Activated B cell treated with CpG ODN at 0.5 μM for 24 hours (primary cell): Measurements from ENCODE around the gene TM6SF1. TPM values are rescaled to one million over a fixed set of nuclear protein-coding genes. Genes with fewer than 3 reads are reported as not detected.

Experiments
- ATAC-seq: fragments of 200-7000 bp; cut with Tn5 transposase; one replicate; pipeline ENCODE4 v1.10.0; 2021; ENCODE audit warnings: low read depth, mild to moderate bottlenecking, moderate library complexity
- CTCF ChIA-PET: fragments of 350-600 bp; sonication (Branson Sonifier 250); formaldehyde crosslinking; loops from one replicate; lab custom pipeline; 2021; ENCODE audit warnings: antibody characterized with exemption; lab: Charles Lee
- POLR2A ChIA-PET: fragments of 350-600 bp; sonication (Branson Sonifier 250); formaldehyde crosslinking; loops from one replicate; lab custom pipeline; 2021; ENCODE audit warnings: antibody characterized with exemption; lab: Charles Lee
- DNase-seq: peaks from one replicate; pipeline ENCODE4 v3.0.0; 2022
- H3K27ac Mint-ChIP-seq: one replicate; pipeline ENCODE4 v1.8.0; 2020; ENCODE audit warnings: mixed read lengths
- H3K27me3 Mint-ChIP-seq: one replicate; pipeline ENCODE4 v1.8.0; 2021; ENCODE audit warnings: mixed read lengths
- H3K36me3 Mint-ChIP-seq: one replicate; pipeline ENCODE4 v1.8.0; 2021; ENCODE audit warnings: low read depth, mixed read lengths
- H3K4me1 Mint-ChIP-seq: one replicate; pipeline ENCODE4 v1.8.0; 2021; ENCODE audit warnings: mixed read lengths
- H3K4me3 Mint-ChIP-seq: one replicate; pipeline ENCODE4 v1.8.0; 2020; ENCODE audit warnings: mild to moderate bottlenecking, mixed read lengths
- H3K9me3 Mint-ChIP-seq: one replicate; pipeline ENCODE4 v1.8.0; 2020; ENCODE audit warnings: mixed read lengths
- intact Hi-C: fragments of 100-400 bp; cut with micrococcal nuclease; formaldehyde crosslinking; loops from one replicate; pipeline ENCODE4 v1.15.1; 2024
- total RNA-seq: library from RNA; stranded (reverse); gene quantifications from 2 replicates; pipeline ENCODE4 v1.2.3, GENCODE V29; 2022
- TF ChIP-seq, protein P1 (sequence below): fragments of 200-600 bp; IDR thresholded peaks from one replicate; pipeline ENCODE4 v1.8.0; 2022; ENCODE audit warnings: antibody characterized with exemption, mild to moderate bottlenecking

TM6SF1 gene
- total RNA-seq, 1 donor from 2014 or later = 4.1 TPM

DNA sequence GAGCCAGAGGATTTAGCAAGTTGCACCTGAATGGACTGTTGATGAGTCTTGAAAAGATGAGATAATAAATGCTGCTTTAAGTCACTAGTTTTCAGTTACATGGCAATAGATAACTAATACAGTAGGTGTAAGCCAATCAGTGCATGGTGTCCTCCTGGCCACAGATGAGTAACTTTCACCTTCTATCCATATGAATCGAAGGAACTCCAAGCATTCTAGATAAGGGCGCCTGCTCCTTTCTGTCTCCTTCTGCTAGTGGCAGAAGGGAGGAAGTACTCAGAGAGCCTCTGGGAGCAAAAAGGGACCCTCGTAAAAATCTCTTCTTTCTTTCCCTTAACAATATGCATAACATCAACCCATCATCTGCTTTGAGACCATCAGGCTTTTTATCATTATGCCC is 37.3 kb downstream of the TM6SF1 start:
- intact Hi-C loops = no loop called here
- POLR2A ChIA-PET = no interaction called here
- TF ChIP-seq, protein P1, sequence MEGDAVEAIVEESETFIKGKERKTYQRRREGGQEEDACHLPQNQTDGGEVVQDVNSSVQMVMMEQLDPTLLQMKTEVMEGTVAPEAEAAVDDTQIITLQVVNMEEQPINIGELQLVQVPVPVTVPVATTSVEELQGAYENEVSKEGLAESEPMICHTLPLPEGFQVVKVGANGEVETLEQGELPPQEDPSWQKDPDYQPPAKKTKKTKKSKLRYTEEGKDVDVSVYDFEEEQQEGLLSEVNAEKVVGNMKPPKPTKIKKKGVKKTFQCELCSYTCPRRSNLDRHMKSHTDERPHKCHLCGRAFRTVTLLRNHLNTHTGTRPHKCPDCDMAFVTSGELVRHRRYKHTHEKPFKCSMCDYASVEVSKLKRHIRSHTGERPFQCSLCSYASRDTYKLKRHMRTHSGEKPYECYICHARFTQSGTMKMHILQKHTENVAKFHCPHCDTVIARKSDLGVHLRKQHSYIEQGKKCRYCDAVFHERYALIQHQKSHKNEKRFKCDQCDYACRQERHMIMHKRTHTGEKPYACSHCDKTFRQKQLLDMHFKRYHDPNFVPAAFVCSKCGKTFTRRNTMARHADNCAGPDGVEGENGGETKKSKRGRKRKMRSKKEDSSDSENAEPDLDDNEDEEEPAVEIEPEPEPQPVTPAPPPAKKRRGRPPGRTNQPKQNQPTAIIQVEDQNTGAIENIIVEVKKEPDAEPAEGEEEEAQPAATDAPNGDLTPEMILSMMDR = no peak
- Mint-ChIP-seq H3K27me3 (no peaks in the 10 kb centered on the region), H3K9me3 (peaks cover 3% of the 10 kb centered on the region), H3K4me1 (no peaks in the 10 kb centered on the region), H3K27ac (no peak overlapping the region), H3K36me3 (no peaks in the 10 kb centered on the region), H3K4me3 (no peak overlapping the region)
- no peak for DNase-seq
- ATAC-seq = no peak
- CTCF ChIA-PET = no interaction called here

DNA sequence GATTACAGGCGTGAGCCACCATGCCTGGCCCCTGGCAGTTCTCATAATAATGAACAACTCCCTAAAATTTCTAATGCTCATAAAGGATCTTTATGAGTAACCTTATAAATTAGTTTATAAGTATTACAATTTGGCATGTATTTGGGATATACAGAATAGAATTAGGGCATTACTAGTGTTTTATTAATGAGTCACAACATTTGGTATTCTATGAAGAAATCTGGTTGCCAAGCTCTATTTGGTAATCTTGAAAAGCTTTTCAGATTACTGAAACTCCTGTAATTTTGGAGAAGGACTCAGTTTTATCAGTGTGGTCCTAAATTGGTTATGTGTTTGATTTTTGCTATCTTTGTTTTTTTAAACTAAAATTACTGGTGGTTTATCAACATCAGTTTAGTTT is 45.8 kb downstream of the TM6SF1 start:
- TF ChIP-seq, protein P1 = no peak
- ChIA-PET POLR2A (no interaction called here), CTCF (no interaction called here)
- DNase-seq (no peak), ATAC-seq (no peak)
- Mint-ChIP-seq H3K27ac (no peak overlapping the region), H3K36me3 (no peaks in the 10 kb centered on the region), H3K27me3 (no peaks in the 10 kb centered on the region), H3K4me3 (no peak overlapping the region), H3K9me3 (no peaks in the 10 kb centered on the region), H3K4me1 (no peaks in the 10 kb centered on the region)
- intact Hi-C loops = no loop called here

DNA sequence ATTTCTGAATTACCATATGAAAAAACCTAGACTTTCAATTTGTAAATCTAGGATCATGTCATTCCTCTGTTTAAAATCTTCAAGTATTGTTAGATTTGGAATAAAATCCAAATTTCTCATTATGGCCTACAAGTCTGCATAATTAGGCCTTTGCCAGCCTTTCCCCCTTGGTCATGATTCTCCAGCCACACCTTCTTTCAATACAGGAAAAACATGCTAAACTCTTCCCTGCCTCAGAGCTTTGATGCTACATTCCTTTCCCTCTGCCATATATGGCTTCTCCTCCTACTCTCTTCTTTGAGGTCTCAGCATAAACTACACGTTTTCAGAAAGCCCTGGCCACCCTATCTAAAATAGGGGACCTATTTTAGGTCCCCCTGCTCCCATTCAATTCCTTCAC is 48.5 kb downstream of the TM6SF1 start:
- H3K27me3 Mint-ChIP-seq = peaks cover 15% of the 10 kb centered on the region
- no peaks in the 10 kb centered on the region for H3K9me3 Mint-ChIP-seq
- no peaks in the 10 kb centered on the region for H3K4me1 Mint-ChIP-seq
- no peak overlapping the region for H3K4me3 Mint-ChIP-seq
- CTCF ChIA-PET = no interaction called here
- no peaks in the 10 kb centered on the region for H3K36me3 Mint-ChIP-seq
- no peak overlapping the region for H3K27ac Mint-ChIP-seq
- DNase-seq (no peak), ATAC-seq (no peak)
- intact Hi-C loops = no loop called here
- POLR2A ChIA-PET = no interaction called here
- TF ChIP-seq, protein P1 = no peak

DNA sequence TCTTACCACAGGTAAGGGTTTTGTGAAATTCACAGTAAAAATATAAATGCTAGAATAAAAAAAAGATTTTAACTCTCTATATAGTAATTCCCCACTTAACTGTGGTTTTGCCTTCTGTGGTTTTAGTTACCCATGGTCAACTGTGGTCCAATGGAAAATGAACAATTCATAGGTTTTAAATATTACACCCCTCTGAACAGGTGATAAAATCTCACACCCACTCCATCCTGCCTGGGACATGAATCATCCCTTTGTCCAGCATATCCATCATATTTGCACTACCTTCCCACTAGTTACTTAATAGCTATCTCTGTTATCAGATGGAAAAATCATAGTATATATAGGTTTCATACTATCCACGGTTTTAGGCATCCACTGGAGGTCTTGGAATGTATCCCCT is 50.9 kb downstream of the TM6SF1 start:
- intact Hi-C loops = no loop called here
- POLR2A ChIA-PET = no interaction called here
- Mint-ChIP-seq H3K36me3 (no peaks in the 10 kb centered on the region), H3K27ac (no peak overlapping the region), H3K4me3 (no peak overlapping the region), H3K4me1 (no peaks in the 10 kb centered on the region), H3K9me3 (no peaks in the 10 kb centered on the region), H3K27me3 (peaks cover 15% of the 10 kb centered on the region)
- TF ChIP-seq, protein P1 = no peak
- CTCF ChIA-PET = no interaction called here
- DNase-seq (no peak), ATAC-seq (no peak)

DNA sequence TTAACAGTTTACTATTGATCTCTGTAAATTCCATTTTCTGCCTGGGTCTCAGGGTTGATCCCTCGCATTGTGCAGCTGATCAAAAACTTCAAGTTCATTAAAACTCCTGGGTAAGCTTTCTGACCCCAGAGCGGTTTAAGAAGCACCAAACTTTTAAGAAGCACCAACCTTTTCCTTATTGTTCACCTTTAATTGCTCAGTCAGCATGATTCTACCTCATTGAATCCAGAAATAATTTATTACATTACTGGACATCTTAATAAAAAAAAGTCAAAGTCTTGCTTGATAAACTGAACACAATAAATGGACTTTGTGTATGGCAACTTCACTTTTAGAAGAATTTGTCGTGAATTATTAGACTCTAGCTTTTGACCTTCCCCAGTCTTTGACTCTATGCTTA is 53.3 kb downstream of the TM6SF1 start:
- H3K36me3 Mint-ChIP-seq = no peaks in the 10 kb centered on the region
- H3K4me1 Mint-ChIP-seq = no peaks in the 10 kb centered on the region
- ChIA-PET CTCF (no interaction called here), POLR2A (no interaction called here)
- no peak overlapping the region for H3K27ac Mint-ChIP-seq
- no peak overlapping the region for H3K4me3 Mint-ChIP-seq
- TF ChIP-seq, protein P1 = no peak
- intact Hi-C loops = no loop called here
- DNase-seq (no peak), ATAC-seq (no peak)
- H3K27me3 Mint-ChIP-seq = peaks cover 15% of the 10 kb centered on the region
- no peaks in the 10 kb centered on the region for H3K9me3 Mint-ChIP-seq
